ENCODE data around the gene PTPRN2. TPM values are rescaled to one million over a fixed set of nuclear protein-coding genes. Genes with fewer than 3 reads are reported as not detected.

Gene PTPRN2
- total and polyA plus RNA-seq, 2 of the 8 experiments (the other 6 are each of a cell fraction or from before 2014, with no cell fraction given) = 2.6 to 4.5 TPM

DNA sequence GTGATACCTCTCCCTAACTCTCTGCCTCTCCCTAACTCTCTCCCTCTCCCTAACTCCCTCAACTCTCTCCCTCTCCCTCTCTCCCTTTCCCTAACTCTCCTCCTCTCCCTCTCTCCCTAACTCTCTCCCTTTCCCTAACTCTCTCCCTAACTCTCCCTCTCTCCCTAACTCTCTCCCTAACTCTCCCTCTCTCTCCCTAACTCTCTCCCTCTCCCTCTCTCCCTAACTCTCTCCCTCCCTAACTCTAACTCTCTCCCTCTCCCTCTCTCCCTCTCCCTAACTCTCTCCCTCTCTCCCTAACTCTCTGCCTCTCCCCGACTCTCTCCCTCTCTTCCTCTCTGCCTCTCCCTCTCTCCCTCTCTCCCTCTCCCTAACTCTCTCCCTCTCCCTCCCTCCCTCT is 2.0 kb upstream of the PTPRN2 start:
- Histone ChIP-seq H3K27me3 (replicated peaks in 1 of 4; ENCODE audit: control insufficient read depth in 3 of 4, extremely low read depth in 1 of 4, insufficient read depth in 3 of 4, low read length in 3 of 4) (peaks cover 34 to 69% (median 62%) of the 10 kb centered on the region in 4 experiments), H3K4me3 (ENCODE audit: extremely low read depth in 1 of 4, insufficient read depth in 2 of 4, low read depth in 3 of 4, low read length in 4 of 4) (no peak overlapping the region), H3K23ac (ENCODE audit: insufficient read length) (no peak overlapping the region), H3K79me2 (ENCODE audit: control insufficient read depth in 1 of 2, insufficient read depth in 2 of 2, low read length in 2 of 2) (no peaks in the 10 kb centered on the region), H3K27ac (ENCODE audit: low read depth, low read length) (no peak overlapping the region), H2BK15ac (ENCODE audit: low read length) (no peak overlapping the region), H3K14ac (ENCODE audit: insufficient read length) (no peak overlapping the region), H2BK5ac (ENCODE audit: low read depth, low read length) (no peak overlapping the region), H3K56ac (replicated peaks; ENCODE audit: insufficient read length, low read depth, low read length) (no peak overlapping the region), H3K4me1 (replicated peaks in 1 of 4; ENCODE audit: control insufficient read depth in 3 of 4, insufficient read depth in 4 of 4, low read length in 3 of 4) (peaks cover 0 to 8% (median 5%) of the 10 kb centered on the region in 4 experiments; a peak in 5 of 7 replicates), H3K18ac (ENCODE audit: extremely low read depth, low read length) (no peak overlapping the region), H3K36me3 (ENCODE audit: control insufficient read depth in 2 of 4, insufficient read depth in 4 of 4, low read length in 3 of 4) (no peaks in the 10 kb centered on the region), H2BK20ac (ENCODE audit: low read length) (no peak overlapping the region), H2BK120ac (replicated peaks; ENCODE audit: low read depth, low read length) (no peak overlapping the region), H2AK5ac (ENCODE audit: low read depth, low read length) (no peak overlapping the region), H3K9me3 (ENCODE audit: insufficient read depth in 2 of 2, low read depth in 1 of 2, low read length in 1 of 2) (peaks cover 4 to 6% of the 10 kb centered on the region in 2 experiments; a peak in 2 of 4 replicates), H3K23me2 (ENCODE audit: low read depth, low read length) (peaks cover 14% of the 10 kb centered on the region; the same call in 1 of the 2 replicates), H4K91ac (replicated peaks; ENCODE audit: insufficient read length, low read length) (no peak overlapping the region), H4K5ac (ENCODE audit: insufficient read length, low read depth, low read length) (no peak overlapping the region), H2AFZ (ENCODE audit: low read length) (no peak overlapping the region), H3K4me2 (ENCODE audit: insufficient read depth in 1 of 2, low read depth in 2 of 2, low read length in 2 of 2) (no peak overlapping the region), H3K9ac (replicated peaks in 1 of 4; ENCODE audit: extremely low read depth in 1 of 4, low read depth in 3 of 4, low read length in 3 of 4) (no peak overlapping the region), H2BK12ac (ENCODE audit: low read depth, low read length) (no peak overlapping the region), H3K79me1 (ENCODE audit: low read depth, low read length) (no peaks in the 10 kb centered on the region), H3K4ac (replicated peaks; ENCODE audit: insufficient read length, low read depth, low read length) (no peak overlapping the region), H4K20me1 (replicated peaks in 1 of 2; ENCODE audit: control insufficient read depth in 1 of 2, insufficient read depth in 2 of 2, low read length in 2 of 2) (peaks cover 6 to 7% of the 10 kb centered on the region in 2 experiments), H4K8ac (ENCODE audit: extremely low read depth, insufficient read depth, low read length) (no peak overlapping the region)
- ChIA-PET CTCF (ENCODE audit: partially characterized antibody) (interaction anchor here (1.0 kb wide), 1 partner anchor 18 kb away, joined by 3 read pairs; no protein-coding TSS in a partner anchor), POLR2A (ENCODE audit: partially characterized antibody) (interaction anchor here (0.9 kb wide), 1 partner anchor 23 kb away, joined by 3 read pairs; no protein-coding TSS in a partner anchor)
- DNase-seq (ENCODE audit: low read depth in 1 of 2, low spot score in 2 of 2) (no peak), FAIRE-seq (no peak)
- WGBS, 2 experiments (ENCODE audit: extremely low coverage in 1 of 2, insufficient coverage in 1 of 2, insufficient read length in 1 of 2, insufficient replicate concordance in 2 of 2, low coverage in 1 of 2, low lambda C conversion rate in 2 of 2, missing lambda C conversion rate in 1 of 2) = 60 to 100% methylated on average over 1 of the region's 1 CpG
- TF ChIP-seq, protein P1, sequence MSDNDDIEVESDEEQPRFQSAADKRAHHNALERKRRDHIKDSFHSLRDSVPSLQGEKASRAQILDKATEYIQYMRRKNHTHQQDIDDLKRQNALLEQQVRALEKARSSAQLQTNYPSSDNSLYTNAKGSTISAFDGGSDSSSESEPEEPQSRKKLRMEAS (IDR thresholded peaks at IDR 0.05) = no peak
- TF ChIP-seq BRCA1 (IDR thresholded peaks at IDR 0.05; ENCODE audit: low read depth, low read length) = no peak
- TF ChIP-seq, protein P2, sequence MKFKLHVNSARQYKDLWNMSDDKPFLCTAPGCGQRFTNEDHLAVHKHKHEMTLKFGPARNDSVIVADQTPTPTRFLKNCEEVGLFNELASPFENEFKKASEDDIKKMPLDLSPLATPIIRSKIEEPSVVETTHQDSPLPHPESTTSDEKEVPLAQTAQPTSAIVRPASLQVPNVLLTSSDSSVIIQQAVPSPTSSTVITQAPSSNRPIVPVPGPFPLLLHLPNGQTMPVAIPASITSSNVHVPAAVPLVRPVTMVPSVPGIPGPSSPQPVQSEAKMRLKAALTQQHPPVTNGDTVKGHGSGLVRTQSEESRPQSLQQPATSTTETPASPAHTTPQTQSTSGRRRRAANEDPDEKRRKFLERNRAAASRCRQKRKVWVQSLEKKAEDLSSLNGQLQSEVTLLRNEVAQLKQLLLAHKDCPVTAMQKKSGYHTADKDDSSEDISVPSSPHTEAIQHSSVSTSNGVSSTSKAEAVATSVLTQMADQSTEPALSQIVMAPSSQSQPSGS (IDR thresholded peaks at IDR 0.05; ENCODE audit: low read length) = no peak
- no peak for TF ChIP-seq CTBP2 (IDR thresholded peaks at IDR 0.05; ENCODE audit: borderline replicate concordance, insufficient read depth, insufficient read length, low read length)
- no peak for TF ChIP-seq TEAD4 (IDR thresholded peaks at IDR 0.05; ENCODE audit: low read depth, low read length)
- no peak for TF ChIP-seq SAP30 (IDR thresholded peaks at IDR 0.05; ENCODE audit: insufficient read depth, insufficient replicate concordance, low read length)
- no peak for TF ChIP-seq SIRT6 (IDR thresholded peaks at IDR 0.05; ENCODE audit: low read length)
- no peak for TF ChIP-seq SP4 (IDR thresholded peaks at IDR 0.05; ENCODE audit: low read length)
- no peak for TF ChIP-seq SUZ12 (IDR thresholded peaks at IDR 0.05; ENCODE audit: low read length)
- no peak for TF ChIP-seq MAFK (IDR thresholded peaks at IDR 0.05; ENCODE audit: low read depth, low read length)
- TF ChIP-seq SP1 (IDR thresholded peaks at IDR 0.05; ENCODE audit: low read depth, low read length) = no peak
- TF ChIP-seq EGR1 (IDR thresholded peaks at IDR 0.05; ENCODE audit: borderline replicate concordance, low read depth, low read length) = 0 out of 2 replicates have a peak, but pooled peaks have one; percentile 11

Data from H1 (cell line).